NB4 (cell line): Measurements from ENCODE around the gene ZNF32.

Source experiments
- CTCF ChIP-seq: IDR thresholded peaks from one replicate; pipeline ENCODE4 v1.5.1; 2012; ENCODE audit warnings: low read depth, low read length
- MAX ChIP-seq: IDR thresholded peaks from 2 replicates; pipeline ENCODE4 v1.6.1; 2011; ENCODE audit warnings: low read depth, low read length
- MYC ChIP-seq: IDR thresholded peaks from 2 replicates; pipeline ENCODE4 v1.6.1; 2011; ENCODE audit warnings: low read depth, low read length
- POLR2A ChIP-seq: IDR thresholded peaks from 2 replicates; pipeline ENCODE4 v1.6.1; 2011; ENCODE audit warnings: mild to moderate bottlenecking; ENCODE audit not compliant: insufficient read length; ENCODE audit errors: extremely low read depth

- TF ChIP-seq CTCF (no peak), MYC (no peak), POLR2A (no peak), MAX (no peak)
Observed at GRCh38 chr10:43689007-43689491, 40.4 kb upstream of the ZNF32 start.
